HG03558 (cell line): ENCODE results near the gene CETP.
"Not testable (repeated sequence)": the region's sequence is repeated elsewhere in the genome, so short reads cannot be mapped to it uniquely, and the experiment has no call there.

Source experiments
- ATAC-seq: cut with Tn5 transposase; IDR thresholded peaks from one replicate; pipeline ENCODE4 v1.9.1; 2021; ENCODE audit warnings: moderate number of reproducible peaks; ENCODE audit not compliant: unreplicated experiment; ENCODE audit errors: extremely low read depth

The CETP gene

DNA sequence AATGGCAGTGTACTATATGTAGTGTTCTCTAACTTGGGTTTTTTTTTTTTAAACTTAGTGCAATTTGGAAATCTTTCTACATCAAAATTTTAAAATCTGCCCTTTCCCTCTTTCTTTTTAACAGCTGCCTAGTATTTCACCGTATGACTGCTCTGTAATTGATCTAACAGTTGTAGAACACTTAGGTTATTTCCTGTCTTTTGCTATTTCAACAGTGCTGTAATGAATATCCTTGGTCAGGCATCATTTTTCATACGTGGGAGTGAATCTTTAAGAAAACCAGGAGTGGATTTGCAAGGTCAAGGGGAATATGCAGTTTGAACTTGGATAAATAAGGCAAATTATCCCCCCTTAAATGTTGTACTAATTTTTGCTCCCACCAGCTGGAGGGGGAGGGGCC, 31.5 kb downstream of the CETP start:
- no peak for ATAC-seq

DNA sequence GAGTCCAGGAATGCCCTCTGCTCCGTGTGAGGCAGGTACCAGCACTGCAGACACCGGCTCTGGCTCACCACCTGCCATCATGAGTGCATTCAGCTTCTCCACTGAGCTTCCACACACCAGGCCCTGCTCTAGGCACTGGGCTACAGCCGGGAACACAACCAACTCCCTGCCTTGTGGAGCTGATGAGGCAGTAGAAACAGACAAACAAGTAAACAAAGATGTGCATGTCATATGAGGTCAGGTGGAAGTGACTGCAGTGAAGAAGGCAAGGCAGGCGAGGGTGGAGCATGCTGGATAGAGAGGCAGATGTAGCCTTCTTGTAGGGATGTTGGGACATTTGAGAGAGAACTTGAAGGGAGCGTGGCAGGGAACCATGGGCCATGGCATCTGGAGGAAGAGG, 32.6 kb downstream of the CETP start:
- ATAC-seq: no peak

DNA sequence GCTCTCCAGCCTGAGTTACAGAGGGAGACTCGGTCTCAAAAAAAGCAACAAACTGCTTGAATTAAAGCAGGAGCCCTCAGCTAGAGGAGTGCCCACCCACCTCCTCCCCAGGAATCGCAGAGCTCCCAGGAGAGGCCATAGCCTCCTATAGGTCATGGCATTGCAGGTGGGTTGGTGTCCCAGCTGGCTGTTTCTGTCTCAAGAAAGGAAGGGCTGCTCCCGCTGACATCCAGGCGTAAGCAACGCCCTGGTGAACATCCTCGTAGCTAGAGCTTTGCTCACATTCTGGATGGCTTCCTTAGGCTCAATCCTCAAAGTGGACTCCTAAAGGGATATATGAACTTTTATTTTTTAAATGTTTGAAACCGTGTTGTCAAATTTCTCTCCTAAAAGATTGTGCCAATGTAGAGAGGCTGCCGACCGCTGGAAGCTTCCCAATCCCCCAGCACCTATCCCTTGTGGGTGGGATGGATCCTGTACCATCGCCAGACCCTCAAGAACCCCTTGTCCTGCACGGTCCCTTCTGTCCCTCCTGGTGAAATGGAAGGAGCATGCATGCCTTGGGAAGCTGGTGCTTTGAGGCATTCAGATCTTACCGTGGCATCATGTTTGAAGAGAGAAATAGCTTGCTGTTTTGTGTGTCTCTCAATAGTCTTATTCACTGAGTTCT, 33.5 kb downstream of the CETP start:
- ATAC-seq: no peak

DNA sequence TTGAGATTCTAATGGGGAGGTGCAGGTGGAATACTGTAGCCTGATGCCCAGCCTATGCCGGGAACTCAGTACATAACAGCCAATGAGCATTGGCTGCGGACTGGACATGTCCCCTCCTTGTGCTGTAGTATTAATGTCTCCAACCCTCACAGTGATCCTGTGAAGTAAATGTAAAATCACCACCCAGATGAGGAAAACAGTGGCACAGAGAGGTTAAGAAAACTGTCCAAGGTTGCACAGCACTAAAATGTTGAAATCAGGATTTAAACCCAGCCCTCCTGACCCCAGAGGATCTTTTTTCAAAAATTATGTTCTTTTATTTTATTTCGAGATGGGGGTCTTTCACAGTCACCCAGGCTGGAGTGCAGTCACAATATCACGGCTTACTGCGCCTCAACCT, 35.5 kb downstream of the CETP start:
- ATAC-seq: no peak

DNA sequence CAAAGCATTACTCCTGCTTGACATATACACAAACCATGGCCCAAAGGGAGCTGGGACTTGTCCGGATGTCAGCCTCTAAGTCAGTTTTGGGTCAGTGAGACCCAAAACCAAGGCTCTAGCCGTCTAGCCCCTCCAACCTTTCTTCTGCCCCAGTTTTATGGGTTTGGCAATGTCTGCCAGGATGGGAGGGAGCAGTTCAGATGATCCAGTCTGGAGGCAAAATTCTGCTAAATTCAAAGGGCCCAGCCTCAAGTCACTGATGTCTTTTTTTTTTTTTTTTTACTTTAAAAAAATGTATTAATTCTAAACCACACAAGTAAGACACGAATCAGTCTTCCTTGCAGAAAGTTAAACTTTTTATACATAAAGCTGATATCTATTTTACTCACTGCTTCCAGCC, 36.2 kb downstream of the CETP start:
- no peak for ATAC-seq

DNA sequence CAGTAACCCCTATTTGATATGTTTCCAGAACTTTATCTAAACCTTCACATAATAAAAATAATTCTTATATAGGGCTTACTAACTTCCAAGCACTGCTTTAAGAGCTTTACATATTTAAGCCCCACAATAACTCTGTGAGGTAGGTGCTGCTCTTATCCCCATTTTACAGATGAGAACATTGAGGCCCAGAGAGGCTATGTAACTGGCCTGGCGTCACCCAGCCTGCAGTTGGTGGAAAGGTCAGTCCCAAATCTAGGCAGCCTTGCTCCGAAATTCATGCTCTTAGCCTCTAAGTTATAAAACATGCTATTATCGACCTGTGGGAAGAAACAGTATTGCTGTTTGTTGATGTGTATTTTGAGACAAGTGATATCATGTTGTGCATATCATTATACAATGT, 36.6 kb downstream of the CETP start:
- no peak for ATAC-seq

DNA sequence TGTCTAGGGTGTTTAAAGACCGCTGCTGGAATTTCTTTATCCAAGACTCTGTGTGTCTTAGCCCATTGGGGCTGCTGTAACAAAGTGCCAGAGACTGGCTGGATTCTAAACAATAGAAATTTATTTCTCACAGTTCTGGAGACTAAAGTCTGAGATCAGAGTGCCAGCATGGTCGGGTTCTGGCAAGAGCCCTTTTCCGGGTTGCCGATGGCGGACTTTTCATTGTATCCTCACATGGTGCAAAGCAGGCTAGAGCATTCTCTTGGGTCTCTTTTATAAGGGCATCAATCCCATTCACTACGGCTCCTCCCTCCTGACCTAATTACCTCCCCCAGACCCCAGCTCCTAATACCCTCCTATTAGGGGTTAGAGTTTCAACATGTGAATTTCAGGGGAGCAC, 37.1 kb downstream of the CETP start:
- ATAC-seq: no peak

DNA sequence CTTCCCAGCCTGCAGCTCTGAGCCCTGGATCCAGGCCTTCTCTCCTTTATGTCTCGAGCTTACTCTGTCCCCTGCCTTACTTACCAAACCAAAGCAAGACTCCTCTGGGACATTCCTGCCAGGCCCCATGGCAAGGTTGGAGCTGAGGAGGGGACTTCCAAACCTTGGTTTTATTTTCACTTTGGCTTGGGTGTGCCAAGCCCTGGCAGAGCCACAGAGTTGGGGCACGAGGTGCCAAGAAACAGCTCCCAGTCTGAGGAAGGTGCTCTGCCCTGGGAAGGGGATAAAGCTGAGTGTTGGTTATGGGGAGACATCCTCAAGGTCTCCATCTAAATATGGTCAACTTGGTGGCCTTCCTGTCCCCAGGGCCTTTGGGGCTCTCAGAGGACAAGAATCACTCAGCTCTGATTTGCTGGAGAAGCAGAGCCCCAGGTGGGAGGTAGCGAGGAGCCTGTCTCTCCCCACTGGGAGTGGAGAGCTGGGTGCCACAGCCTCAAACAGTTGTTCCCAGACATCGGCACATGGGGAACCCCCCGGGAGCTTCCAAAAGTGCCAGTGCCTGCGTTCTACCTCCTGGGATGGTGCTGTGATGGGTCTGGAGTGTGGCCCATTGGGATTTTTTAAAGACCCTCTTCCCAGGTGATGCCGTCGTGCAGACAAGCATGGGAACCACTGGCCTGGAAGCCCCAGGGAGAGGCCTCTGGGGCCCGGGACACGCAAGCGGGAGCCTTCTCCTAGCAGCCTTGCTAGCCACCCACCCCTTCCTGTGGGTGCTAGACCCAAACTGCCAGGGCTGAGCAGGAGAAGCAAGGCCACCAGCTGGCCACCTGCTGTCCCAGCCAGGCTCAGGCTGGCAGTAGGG, 37.9 kb downstream of the CETP start:
- no peak for ATAC-seq

DNA sequence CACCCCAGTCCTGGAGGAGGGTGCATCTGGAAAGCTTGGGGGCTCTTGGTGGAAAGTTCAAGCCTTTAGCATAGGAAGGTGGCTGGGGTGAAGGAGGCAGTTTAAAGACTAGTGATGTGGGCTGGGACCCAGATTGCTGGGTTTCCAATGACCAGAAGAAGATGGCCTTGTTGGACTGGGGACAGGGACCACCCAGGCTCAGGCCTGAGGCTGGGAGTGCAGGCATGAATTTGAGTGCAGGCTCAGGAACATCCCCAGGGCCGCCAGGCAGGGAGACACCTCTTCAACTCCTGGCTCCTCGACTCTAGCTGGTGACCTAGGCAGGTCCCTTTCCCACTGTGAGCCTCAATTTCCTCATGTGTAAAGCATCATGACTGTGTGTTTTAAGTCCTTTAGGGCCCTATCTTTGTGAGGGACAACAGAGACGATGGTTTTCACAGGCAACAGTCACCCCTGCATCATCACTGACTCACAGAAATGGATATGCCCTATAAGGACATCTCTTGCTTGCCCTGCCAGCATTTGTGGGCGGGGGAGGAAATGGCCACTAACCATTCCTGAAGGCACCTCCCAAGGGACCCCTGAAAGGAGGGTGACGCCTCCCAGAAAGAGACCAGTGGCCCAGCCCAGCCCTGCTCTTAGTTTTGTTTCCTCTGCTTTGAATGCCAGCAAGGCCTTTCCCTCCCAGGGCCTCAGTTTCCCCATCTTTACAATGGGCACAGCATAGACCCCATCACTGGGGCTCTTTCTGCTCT, 38.7 kb downstream of the CETP start:
- no peak for ATAC-seq

DNA sequence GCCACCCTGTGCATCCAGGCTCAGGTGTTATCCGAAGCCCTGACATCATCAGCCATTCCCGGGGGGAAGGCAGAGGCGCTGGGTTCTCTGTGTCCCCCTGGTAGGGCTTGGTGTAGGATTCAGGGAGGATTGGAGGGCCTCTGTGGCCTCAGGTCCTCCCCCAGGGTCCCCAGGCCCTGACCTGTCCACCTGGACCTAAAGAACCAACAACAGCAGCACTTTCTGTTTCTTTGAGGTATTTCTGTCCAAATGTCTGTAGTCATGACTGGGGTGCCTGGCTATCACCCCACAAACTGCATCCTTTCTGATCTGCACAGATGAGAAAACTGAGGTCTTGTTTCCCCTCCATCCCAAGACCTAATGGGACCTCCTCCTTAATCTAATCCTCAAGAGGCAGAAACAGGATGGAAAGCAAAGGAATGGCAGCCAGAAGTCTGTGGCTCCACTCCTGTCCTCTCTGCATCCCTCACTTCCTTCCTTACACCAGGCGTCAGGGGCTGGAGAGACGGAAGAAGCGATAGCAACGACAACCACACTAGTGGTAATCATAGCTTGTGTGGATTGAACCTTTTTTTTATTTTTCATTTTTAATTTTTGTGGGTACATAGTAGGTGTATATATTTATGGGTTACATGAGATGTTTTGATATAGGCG, 39.4 kb downstream of the CETP start:
- ATAC-seq: no peak

DNA sequence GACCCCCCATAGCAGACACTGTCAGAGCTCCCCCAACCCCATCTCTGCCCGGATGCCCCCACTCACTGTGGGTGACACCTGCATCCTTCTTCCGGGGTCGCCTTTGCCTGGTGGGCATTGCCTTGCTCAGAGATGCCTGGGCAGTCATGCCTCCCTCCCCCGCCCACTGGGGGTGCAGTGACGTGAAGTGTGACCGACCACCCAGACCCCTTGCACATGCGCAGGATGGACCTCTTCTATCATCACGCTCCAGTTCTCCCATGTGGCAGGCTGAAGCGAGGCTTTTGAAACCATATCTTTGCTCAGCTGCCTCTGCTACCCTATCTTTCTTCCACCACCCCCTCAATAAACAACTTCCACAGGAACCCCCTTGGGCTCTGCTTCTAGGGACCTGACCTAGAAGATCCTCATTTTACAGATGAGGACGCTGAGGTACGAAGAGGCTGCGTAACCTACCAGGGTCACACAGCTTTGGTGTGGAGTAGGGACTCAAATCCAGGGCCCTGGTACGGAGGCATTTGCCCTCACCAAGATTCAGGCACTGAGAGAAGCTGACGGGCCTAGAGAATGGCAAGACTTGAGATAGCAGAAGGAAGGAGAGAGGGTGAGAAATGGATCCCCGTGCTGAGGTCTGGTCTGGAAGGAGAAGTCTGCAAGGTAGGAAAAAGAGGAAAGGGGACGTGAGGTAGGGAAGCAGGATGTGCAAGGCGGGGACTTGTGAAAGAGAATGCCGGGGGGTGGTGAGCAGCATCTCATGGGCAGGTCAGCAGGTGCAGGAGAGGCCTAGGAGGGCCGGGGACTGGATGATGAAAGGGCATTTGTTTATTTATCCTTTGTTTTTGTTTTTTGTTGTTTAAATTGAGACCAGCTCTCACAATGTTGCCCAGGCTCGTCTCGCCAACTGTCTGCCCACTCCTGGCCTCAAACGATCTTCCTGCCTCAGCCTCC, 42.0 kb downstream of the CETP start:
- no peak for ATAC-seq

DNA sequence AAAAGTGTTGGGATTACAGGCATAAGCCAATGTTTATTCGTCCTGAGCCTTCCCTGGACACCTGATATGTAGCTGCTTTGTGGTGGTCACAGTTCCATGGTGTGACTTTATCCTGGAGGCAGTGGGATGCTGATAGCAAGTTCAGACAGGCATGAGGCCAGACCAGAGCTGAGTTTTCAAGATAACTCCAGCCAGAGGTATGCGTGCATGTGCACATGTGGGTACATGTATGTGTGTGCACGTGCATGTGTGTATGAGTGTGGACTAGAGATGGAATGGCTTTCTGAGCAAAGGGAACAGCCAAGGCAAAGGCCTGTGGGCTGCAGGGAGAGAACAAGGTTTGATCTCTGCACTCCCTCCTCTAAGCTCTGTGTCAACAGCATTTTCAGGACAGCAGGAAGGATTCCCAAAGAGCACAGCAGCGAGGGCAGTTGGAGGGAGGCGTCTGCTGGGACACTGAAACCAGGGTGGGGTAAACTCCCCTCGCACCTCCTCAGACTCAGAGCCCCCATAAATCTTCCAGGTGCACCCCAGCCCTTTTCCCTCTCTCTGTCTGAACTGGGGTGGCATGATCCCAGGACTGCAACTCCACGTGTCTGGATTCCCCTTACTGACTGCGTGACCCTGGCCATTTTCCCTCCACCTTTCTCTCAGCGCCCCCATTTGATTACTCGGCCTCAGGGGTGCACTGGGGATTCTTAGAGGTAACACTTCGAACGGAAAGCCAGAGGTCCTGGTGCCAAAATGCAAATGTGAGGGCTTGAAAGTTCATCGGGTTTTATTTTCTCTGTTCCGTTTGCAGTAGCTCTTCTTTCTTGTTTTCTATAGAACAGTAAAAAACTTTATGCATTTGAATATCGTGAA, 42.9 kb downstream of the CETP start:
- no peak for ATAC-seq

DNA sequence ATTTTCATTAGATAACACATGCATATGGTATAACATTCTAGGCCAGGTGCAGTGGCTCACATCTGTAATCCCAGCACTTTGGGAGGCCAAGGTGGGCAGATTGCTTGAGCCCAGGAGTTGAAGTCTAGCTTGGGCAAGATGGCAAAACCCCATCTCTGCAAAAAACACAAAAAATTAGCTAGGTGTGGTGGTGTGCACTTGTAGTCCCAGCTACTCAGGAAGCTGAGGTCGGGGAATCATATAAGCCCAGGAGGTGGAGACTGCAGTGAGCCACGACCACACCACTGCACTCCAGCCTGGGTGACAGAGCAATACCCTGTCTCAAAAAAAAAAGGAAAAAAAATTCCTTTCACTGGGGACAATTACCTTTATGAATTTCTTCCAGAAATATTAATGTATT, 43.8 kb downstream of the CETP start:
- ATAC-seq: not testable (repeated sequence)

DNA sequence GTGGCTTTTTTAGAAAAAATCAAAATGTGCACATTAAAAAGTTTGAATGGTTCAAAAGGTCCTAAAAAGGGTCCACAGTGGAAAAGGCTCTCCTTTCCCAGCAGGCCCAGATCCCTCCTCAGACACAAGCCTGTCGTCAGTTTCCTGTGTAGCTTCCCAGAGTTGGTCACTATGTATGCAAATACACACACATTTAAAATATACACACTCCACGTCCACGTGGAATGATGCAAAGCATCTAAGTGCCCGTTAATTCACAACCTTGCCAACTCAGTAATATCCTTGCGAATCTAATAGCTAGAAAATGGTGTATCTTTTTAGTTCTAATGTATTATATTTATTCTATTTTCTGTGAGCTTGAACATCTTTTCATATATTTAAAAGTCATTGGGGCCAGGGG, 45.3 kb downstream of the CETP start:
- no peak for ATAC-seq

DNA sequence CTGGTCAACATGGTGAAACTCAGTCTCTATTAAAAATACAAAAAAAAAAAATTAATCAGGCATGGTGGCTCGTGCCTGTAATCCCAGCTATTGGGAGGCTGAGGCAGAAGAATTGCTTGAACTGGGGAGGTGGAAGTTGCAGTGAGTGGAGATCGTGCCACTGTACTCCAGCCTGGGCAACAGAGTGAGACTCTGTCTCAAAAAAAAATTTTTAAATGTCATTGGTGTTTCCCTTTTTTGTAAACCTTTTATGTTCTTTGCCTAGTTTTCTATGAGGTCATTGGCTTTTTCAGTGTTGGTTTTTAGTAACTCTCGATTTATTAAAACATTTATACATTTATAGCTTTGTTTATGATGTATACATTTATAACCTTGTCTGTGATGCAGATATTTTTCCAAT, 45.8 kb downstream of the CETP start:
- no peak for ATAC-seq

DNA sequence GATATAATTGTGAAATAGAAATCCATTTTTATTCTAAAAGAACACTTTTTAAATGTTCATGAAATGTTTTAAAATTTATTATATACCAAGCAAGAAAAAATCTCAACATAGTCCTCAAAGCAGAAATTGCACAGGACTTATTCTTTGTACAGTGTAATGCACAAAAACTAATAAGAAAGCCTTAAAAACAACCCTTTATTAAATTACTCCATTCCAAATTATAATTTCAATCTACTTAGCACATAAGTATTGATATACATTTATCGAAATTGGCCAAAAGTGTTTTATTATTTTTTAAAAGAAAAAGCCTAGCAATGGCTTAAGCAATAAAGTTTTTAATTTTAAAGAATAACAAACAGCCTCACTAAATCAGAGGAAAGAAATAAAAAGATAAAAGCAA, 46.7 kb downstream of the CETP start:
- ATAC-seq: no peak

DNA sequence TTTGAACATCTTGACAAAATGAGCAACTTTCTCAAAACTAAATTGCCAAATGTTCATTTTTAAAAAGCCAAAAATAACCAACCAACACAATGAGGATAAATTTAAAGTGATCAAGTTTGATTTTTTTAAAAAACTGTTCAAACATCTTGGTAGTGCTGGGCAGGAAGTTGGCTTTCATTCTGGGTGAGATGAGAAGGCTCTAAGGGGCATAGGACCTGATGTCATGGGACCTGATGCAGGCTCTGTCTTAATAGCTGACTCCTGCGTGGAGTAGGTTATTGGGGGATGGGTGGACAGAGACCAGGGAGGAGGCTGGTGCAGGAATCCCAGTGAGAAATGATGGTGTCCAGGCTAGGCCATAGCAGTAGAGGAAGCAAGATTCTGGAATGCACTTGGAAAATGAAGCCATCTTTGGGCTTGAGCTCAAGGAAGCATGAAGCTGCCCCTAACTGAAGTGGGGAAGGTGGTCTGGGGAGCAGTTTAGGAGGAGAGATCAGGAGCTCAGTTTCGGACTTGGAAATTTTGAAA, 48.0 kb downstream of the CETP start:
- no peak for ATAC-seq

DNA sequence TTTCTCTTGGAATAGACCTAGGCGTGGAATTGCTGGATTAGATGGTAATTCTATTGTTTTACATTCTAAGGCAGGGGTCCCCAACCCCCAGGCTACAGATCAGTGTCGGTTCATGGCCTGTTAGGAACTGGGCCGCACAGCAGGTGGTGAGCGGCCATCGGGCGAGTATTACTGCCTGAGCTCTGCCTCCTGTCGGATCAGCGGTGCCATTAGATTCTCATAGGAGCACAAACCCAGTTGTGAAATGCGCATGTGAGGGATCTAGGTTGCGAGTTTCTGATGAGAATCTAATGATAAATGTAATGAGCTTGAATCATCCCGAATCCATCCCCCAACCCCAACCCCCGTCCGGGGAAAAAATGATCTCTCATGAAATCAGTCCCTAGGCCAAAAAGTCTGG, 50.6 kb downstream of the CETP start:
- ATAC-seq: no peak
